GM21717 (cell line): ENCODE measurements around the gene TBCD.

Experiments used
- ATAC-seq: cut with Tn5 transposase; IDR thresholded peaks from one replicate; pipeline ENCODE4 v1.9.1; 2021; ENCODE audit warnings: mild to moderate bottlenecking, moderate library complexity; ENCODE audit not compliant: unreplicated experiment

The TBCD gene

GRCh38 chr17:82808921-82809905 lies 57.3 kb downstream of the TBCD start:
- ATAC-seq: no peak

DNA sequence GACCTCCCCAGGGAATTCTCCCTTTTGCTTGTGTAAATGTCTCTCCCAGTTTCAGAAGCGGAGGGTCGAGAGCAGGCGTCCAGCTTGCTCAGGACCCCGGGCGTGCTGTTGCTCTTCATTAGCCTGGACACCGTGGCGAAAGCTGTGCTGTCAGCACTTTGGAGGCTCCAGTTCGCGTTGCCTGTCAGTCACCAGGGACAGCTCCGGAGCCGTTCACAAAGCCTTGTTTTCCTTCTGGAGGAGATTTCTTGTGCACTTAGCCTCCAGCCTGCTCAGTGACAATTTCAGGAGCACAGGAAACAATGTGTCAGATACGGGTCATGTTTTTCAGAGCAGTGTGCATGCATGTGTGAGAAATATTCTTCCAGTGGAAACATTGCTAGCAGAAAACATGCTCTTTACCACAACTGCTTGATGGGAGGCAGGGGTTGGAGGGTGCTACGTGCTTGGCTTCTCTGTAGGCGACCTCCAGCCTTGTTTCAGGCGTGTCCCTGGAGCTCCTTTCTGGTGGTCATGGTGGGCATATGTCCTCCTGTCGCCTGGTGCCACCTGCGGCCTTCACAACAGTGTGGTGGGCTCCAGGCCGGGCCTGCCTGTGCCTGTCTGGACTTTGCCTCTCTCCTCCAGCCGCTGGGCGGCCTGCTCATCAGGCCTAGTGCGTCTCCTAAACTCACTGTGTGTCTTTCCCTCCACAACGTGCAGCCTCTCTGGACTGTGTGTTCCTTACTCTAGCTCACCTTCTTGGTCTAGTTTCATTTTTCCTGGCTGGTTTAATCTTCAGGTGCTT lies 59.0 kb downstream of the TBCD start:
- no peak for ATAC-seq

DNA sequence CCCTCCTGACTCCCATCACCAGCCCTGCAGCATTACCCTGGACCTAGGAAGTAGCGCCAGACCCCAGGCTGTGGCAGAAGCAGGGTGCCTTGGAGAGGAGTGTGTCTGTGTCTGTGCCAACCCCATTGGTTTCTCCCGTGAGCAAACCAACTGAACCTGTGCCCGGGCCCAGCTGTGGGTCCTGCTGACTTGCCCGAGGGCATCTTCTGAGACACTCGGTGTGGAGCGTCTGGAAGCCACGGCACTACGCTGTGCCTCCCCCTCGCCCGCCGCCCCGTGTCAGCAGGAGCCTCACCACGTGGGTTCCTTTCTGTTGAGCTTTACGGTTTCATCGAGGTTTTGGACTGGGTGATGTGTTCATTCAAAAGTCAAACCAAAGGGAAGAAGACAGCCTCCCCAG lies 60.2 kb downstream of the TBCD start:
- no peak for ATAC-seq

- ATAC-seq: no peak
These were observed 60.7 kb downstream of the TBCD start for GRCh38 chr17:82812601-82813000.

GRCh38 chr17:82813299-82814051 lies 61.6 kb downstream of the TBCD start:
- ATAC-seq: no peak

DNA sequence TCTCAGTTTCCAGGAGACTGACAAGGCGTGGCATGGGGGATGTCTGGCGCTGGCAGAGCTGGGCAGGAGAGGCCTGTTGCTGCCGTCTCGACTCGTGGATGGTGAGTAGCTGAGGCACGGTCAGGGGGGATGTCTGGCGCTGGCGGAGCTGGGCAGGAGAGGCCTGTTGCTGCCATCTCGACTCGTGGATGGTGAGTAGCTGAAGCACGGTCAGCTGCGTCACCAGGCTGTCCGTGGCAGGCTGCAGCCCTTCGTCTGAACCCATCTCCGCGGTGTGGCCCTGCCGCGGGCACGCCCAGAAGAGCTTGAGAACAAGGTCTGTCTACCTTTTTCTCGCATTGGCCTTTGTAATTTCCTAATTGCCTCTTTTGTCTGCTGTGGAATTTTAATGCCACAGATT lies 63.0 kb downstream of the TBCD start:
- no peak for ATAC-seq

GRCh38 chr17:82815354-82815753 lies 63.5 kb downstream of the TBCD start:
- ATAC-seq: no peak

- no peak for ATAC-seq
These were observed 64.0 kb downstream of the TBCD start for GRCh38 chr17:82815790-82816305.

DNA sequence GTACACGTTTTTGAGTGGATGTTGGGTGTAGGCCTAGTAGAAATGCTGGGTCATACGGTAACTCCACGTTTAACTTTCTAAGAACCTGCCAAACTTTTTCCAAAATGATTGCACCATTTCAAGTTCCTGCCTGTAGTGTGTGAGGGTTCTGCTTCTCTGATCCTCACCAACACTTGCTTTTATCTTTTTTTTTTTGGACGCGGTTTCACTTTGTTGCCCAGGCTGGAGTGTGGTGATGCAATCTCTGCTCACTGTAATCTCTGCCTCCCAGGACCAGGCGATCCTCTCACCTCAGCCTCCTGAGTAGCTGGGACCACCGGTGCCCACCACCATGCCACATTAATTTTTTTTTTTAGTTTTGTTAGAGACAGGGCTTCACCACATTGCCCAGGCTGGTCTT lies 64.5 kb downstream of the TBCD start:
- ATAC-seq: no peak

GRCh38 chr17:82817947-82818346 lies 66.1 kb downstream of the TBCD start:
- ATAC-seq: no peak

DNA sequence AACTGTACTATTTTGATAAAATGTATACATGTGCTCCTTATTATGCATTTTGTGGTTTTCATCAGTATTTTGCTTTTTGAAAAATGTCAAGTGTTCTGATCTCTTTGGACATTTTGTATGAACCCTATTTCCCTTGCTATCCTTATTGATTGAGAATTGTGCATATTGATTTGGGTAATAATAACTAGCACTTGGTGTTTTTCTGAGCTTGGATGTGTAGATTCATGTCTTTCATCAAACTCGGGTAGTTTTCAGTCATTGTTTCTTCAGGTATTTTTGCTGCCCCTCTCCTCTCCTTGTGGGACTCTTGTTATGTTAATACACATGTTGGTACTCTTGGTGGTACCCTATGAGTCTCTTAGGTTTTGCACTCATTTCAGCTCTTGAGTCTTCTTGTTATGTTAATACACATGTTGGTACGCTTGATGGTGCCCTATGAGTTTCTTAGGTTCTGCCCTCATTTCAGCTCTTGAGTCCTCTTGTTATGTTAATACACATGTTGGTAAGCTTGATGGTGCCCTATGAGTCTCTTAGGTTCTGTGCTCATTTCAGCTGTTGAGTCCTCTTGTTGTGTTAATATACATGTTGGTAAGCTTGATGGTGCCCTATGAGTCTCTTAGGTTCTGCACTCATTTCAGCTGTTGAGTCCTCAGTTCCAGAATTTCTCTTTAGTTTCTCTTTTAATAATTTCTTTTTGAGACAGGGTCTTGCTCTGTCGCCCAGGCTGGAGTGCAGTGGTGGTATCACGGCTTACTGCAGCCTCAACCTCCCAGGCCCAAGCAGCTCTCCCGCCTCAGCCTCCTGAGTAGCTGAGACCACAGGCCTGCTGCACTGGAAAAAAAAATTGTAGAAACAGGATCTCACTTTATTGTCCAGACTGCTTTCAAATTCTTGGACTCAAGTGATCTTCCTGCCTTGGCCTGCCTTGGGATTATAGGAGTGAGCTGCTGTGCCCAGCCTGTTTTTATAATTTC lies 68.7 kb downstream of the TBCD start:
- ATAC-seq: no peak

GRCh38 chr17:82821554-82821953 lies 69.7 kb downstream of the TBCD start:
- ATAC-seq: no peak

GRCh38 chr17:82822281-82822680 lies 70.4 kb downstream of the TBCD start:
- ATAC-seq: no peak

- ATAC-seq: no peak
These were observed 71.1 kb downstream of the TBCD start for GRCh38 chr17:82823004-82823403.

DNA sequence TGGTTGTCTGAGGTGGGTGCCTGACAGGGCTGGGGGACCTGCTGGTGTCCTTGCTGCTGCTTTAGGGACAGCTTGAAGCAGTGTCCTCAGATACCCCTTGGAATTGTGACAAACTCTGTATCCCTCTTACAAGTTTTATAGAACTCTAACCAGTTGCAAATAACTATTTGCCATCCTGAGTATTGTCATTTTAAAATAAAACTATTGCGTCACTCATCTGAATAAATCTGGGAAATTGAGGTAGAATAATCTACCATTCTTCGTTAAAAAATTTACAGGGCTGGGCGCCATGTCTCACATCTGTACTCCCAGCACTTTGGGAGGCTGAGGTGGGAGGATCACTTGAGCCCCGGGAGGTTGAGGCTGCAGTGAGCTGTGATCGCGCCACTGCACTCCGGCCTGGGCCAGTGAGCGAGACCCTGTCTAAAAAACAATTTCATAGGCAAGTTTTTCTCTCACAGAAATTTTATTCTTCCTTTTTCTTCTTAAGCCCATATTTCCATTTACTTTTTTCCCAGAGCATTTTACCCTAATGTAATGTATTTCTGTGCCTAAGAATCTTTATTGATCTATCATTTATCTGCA lies 73.8 kb downstream of the TBCD start:
- ATAC-seq: no peak

- no peak for ATAC-seq
These were observed 74.3 kb downstream of the TBCD start for GRCh38 chr17:82826211-82826610.

DNA sequence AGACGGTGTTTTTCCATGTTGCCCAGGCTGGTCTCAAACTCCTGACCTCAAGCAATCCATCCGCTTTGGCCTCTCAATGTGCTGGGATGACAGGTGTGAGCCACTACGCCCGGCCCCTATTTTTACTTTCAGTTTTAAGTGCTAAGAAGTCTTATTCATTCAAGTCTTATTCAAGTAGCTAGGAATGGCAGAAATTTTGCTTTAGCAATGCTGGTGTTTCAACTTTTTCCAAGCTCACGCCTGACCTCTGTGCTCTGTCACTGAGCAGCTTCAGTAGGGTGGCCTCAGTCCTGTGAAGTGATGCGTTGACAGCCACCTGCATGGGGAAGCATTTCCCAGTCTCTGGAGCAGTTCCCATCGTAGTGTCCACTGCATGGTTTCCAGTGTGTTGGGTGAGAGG lies 75.1 kb downstream of the TBCD start:
- no peak for ATAC-seq

DNA sequence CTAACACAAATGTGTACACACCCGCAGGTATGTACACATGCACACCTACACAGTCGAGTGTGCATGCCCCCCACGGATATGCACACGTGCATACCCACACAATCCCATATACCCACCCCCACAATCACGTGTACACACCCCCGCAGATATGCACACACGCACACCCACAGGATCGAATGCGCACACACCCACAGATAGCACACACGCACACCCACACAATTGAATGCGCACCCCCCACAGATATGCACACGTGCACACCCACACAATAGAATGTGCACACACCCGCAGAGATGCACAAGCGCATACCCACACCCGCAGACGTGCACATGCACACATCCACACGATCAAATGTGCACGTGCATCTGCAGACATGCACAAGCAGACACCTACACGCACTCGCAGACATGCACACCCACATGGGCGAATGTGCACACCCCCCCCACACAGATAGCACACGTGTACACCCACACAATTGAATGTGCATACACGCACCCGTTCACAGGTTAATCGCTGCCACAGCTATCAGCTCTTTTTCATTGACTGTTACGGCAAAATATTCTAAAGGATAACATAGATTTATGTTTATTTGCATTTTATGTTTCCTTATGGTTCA lies 77.1 kb downstream of the TBCD start:
- ATAC-seq: no peak

DNA sequence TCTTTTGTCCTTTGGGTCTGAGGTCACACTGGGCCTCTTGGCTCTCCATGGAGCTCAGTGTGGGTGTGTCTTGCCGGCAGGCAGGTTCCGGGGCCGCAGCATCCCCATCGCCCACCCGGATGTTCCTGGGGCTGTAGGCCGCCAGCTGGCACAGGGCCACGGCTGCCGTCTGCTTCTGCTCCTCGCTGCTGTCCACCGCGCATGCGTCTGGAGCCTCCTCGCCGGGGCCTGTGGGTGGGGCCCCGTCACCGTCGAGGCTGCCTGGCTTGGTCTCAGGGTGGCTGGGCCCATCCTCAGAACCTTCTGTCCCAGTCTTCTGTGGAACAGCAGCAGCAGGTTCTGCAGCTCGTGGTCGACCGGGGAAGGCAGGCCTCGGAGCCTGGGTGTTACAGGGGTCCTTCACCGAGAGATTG lies 78.4 kb downstream of the TBCD start:
- ATAC-seq: no peak
